GM18505 (cell line): Measurements from ENCODE around the gene SLC25A13.

ENCODE experiments used
- ATAC-seq: cut with Tn5 transposase; IDR thresholded peaks from one replicate; pipeline ENCODE4 v1.9.1; 2021; ENCODE audit not compliant: unreplicated experiment
- POLR2A ChIP-seq: IDR thresholded peaks from 4 replicates; pipeline ENCODE4 v1.6.1; 2011; ENCODE audit warnings: borderline replicate concordance; ENCODE audit not compliant: insufficient read depth, insufficient read length; ENCODE audit errors: extremely low read depth

The SLC25A13 gene

DNA sequence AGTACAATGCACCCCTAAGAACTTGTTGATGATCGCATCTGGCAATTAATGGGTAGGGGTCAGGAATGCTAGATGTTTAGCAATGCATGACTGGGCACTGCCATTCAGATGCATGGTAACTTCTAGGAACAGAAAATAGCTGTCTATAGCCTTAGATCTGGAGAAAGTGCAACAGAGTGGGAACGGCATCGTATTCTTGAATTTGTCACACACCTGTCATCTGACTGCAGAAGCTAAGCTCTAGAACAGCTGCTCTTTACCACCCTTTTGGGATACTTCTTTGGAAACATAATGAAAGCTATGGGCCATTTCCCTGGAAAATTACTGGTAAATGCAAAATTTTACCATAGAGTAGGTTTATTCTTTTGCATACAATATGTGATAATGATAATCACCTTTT is 118.1 kb downstream of the SLC25A13 start:
- no peak for ATAC-seq
- TF ChIP-seq POLR2A: no peak

DNA sequence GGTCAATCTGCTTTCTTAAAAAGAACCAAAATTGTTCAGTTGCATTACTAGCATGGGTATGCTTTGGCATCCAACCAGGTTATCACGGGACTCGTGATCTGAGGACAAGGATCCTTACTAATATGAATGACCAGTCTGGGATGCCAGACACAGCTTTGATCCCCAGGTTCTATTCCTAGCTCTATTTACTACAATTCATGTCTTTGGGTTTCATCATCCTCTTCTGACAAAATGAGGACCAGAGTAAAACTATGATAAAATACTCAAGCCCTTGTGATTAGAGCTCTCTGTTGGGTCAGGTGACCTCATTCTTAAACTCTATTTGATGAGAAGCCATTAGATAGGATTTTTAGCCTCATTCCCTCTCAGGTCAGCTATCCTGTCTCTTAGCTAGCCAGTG is 119.8 kb downstream of the SLC25A13 start:
- no peak for TF ChIP-seq POLR2A
- ATAC-seq: no peak

DNA sequence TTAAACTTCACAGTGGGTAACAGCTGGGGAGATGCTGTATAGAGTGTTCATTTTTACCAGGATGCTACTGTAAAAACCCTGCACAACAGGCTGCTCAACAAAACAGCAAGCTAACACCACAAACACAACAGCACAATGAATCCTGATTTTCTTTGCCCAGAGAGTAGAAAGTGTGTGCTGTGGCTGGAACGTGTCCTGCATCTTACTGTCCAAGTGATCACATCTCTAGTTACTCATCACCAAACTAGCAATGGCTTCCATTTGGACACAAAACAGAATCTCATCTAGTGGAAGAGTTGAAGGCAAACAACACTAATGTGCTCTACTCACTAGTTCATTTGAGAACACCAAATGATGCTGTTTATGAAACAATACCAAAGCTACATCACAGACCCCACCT is 121.2 kb downstream of the SLC25A13 start:
- TF ChIP-seq POLR2A: no peak
- ATAC-seq: no peak

- ATAC-seq: no peak
- TF ChIP-seq POLR2A: no peak
Observed at GRCh38 chr7:96199421-96199820, 122.5 kb downstream of the SLC25A13 start.

DNA sequence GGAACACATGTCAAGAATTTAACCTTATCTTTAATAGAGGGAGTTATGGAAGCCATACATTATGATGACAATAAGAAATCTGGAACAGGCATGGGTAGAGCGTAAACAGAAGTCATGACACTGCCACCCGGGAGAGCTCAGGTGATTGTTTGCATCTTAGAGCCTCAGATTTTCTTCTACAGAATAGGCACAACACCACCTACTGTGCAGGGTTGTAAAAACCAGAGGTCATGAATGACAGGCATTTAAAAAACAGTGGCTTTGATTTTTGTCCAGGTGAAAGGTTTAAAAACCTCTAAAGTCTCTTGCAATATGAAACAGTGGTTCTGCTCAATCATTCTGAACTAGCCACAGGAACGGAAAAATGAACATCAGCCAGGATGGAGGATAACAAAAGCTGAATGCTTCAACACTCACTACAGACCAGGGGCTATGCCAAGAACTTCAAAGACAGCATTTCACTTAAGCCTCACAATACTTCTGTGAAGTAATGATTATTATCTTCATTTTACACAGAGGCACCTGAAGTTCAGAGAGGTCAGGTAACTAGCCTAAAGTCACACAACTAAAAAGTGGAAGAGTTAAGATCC is 123.8 kb downstream of the SLC25A13 start:
- TF ChIP-seq POLR2A: no peak
- no peak for ATAC-seq

- no peak for ATAC-seq
- TF ChIP-seq POLR2A: no peak
Observed at GRCh38 chr7:96196676-96197075, 125.2 kb downstream of the SLC25A13 start.

DNA sequence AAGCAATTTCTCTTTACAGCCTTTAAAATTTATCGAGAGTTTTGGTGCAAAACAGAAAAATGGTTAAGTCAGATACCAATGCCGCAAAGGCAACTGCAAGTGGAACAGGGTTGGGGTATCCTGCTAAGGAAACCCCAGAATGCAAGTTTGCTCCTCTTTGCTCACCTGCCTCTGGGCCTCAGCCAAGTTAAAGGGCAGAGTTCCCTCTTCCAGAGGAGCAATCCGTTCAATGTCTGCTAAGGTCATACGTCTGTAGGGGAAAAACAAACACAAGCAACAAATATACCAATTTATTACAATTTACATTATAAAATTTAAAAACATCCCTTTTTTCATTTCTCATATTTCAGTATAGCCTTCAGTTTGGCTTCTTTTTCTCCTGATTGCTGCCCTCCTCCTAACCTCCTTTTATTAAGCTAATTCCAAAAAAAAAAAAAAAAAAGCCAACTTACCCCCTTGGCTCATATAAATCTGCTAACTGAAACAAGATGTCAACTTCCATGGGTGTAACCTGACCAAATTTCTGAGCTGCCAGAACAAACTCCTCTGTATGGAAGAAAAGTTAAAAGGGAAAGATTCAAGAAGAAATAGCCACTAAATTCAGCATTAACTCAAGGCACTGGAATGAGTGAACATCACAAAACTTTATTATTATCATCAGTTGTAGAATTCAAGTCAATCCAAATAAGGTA is 132.6 kb downstream of the SLC25A13 start:
- TF ChIP-seq POLR2A: no peak
- ATAC-seq: no peak

DNA sequence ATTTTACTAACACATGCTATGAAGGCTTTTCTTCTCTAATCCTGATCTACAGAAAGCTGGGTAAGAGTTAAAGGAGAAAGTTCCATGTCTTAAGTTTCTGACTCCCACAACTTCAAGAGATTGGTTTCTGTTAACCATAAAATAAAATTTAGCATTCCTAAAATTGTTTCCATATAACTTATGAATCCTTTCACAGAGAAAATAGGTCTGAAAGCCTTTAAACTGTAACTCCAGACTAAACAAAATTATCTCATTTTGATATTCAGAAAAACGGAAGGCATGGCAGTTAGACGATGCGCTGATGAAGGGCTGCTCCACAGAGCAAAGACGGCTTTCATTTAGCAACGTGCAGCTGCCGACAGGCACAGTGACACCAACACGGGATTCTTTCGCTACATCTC is 133.3 kb downstream of the SLC25A13 start:
- ATAC-seq: no peak
- no peak for TF ChIP-seq POLR2A

- TF ChIP-seq POLR2A: no peak
- no peak for ATAC-seq
Observed at GRCh38 chr7:96188174-96188581, 133.7 kb downstream of the SLC25A13 start.

DNA sequence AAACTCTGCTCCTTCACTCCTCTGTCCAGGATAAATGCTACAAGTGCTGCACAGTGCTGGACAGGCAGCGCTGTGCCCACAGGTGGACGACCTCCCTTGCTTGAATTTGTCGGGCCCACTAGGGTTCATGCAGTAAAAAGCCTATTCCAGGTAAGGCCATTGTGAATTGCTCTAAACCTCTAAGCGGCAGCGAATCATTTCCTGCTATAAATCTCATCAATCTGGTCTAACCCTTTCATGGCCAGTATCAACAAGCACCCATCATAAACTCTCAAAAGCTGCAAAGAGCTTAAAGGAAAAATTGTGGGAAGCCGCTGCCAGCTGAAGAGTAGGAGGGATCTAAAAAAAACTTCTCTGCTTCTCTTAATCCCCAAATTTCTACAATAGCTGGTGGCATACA is 134.2 kb downstream of the SLC25A13 start:
- ATAC-seq: no peak

DNA sequence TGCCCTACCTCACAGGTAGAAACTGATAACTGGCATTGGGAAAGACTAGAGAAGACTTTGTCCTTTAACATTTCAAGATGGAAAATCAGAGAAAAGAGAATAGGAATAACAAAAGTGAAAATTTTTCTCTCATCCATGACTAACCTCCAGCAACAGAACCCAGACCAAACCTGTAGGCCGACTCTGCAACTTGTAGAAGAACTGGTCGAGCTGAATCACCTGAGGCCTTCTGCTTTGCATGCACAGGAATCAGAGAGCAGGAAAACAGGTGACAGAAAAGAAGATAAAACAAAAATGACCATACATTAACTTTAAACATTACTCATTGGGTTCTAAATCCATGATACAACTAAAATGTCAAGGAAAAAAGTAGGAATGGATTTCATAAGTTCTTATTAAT is 137.1 kb downstream of the SLC25A13 start:
- ATAC-seq: no peak
- no peak for TF ChIP-seq POLR2A

More for the DNA sequence above, 134.2 kb downstream of the SLC25A13 start:
- TF ChIP-seq POLR2A: no peak

DNA sequence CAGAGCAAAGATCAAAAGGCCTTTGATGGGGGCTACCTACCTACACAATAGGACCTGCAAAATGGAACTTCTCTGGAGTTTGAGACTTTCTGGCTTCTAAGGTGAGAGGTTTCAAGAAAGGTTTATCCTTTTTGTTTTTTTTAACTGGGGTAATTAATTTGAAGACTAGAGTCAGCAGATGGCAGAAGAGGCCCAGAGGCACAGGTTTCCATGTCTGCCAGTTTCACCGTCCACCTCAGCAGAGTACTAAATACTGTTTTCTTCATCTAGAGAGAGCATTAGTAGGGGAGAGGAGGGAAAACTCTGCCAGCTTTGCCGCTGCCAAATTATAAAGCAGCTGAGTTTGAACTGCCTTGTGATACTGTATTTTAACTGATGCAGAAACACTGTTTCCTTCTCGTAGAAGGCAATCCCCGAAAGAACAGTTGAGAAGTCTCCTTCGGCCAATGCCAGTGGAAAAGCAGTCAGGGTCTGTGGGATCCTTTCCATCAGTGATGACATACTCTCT is 138.7 kb downstream of the SLC25A13 start:
- no peak for ATAC-seq
- TF ChIP-seq POLR2A: no peak

GRCh38 chr7:96182424-96183158 is 139.3 kb downstream of the SLC25A13 start:
- ATAC-seq: no peak
- TF ChIP-seq POLR2A: no peak

DNA sequence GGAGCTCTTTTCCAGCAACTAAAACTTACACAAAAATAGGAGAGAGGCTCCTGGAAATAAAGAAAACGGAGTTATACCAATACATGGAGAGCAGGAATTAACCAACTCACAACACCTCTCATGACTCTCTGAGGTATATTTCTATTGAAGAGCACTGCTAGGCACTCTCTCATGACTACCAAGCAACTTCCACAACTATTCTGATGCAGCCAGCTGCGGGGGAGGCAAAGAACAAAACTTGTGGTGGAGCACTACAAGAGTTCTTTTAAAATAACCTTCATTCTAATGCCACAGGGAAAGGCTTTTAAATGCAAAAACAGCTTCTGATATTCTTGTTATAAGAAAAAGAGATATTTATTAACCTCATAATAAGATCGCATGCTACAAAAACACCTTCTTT is 140.7 kb downstream of the SLC25A13 start:
- TF ChIP-seq POLR2A: no peak

DNA sequence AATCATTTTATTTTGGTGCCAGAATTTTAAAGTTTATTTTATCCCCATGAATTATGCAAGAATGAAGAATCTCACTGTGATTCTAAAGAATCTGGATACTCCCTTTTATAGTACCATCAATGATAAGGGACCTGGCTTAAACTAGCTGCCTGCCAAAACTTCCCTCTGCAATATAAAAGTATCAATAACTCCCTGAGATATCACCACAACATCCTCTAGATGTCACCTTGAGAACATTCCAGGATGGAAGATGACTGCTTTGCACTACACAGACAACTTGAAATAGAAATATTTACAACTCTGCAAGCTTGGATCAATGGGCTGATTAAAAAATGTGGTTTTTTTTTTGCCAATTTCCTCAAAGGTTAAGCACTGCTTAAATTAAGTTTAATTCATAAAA is 142.1 kb downstream of the SLC25A13 start:
- TF ChIP-seq POLR2A: no peak
- no peak for ATAC-seq

More for the DNA sequence above, 140.7 kb downstream of the SLC25A13 start:
- ATAC-seq: no peak

- TF ChIP-seq POLR2A: no peak
- ATAC-seq: no peak
Observed at GRCh38 chr7:96179341-96179740, 142.6 kb downstream of the SLC25A13 start.
